Occipital lobe (tissue), 2 donors: ENCODE results near the gene FBXO38. TPM values are rescaled to one million over a fixed set of nuclear protein-coding genes. Genes with fewer than 3 reads are reported as not detected.
A peak's percentile ranks its signal among the peaks of the same experiment; 100 is the strongest.

Experiments
- DNase-seq: peaks from one replicate; lab custom pipeline; 2025; lab: John Stamatoyannopoulos, UW
- total RNA-seq: library from RNA; depleted of rRNA; stranded (reverse); fragments of >200 nt; gene quantifications from one replicate; pipeline ENCODE4 v1.2.3, GENCODE V29; 2014

Gene FBXO38
- total RNA-seq, 1 donor from 2014 or later: 77.5 TPM

- no peak for DNase-seq
These were observed 797 bp upstream of the FBXO38 start for GRCh38 chr5:148382961-148383360.

- DNase-seq: no peak
These were observed 601 bp downstream of the FBXO38 start for GRCh38 chr5:148384380-148384737.

- DNase-seq: no peak
These were observed 1.3 kb downstream of the FBXO38 start for GRCh38 chr5:148385094-148385493.

GRCh38 chr5:148386041-148386440 lies 2.3 kb downstream of the FBXO38 start:
- DNase-seq: no peak

DNA sequence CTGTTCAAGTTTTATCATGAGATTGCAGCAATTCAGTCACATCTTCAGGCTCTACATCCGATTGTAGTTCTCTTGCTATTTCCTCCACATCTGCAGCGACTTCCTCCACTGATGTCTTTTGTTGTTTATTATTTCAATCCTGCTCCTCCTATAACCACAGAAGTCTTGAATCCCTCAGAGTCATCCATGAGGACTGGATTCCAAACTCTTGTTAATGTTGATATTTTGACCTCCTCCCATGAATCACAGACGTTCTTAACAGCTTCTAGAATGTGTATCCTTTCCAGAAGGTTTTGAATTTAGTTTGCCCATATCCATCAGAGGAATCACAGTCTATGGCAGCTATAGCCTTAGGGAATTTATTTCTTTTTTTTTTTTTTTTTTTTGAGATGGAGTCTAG lies 3.6 kb downstream of the FBXO38 start:
- no peak for DNase-seq

- no peak for DNase-seq
These were observed 4.9 kb downstream of the FBXO38 start for GRCh38 chr5:148388696-148389095.

GRCh38 chr5:148390914-148391313 lies 7.2 kb downstream of the FBXO38 start:
- no peak for DNase-seq

GRCh38 chr5:148391422-148391821 lies 7.7 kb downstream of the FBXO38 start:
- DNase-seq: no peak

DNA sequence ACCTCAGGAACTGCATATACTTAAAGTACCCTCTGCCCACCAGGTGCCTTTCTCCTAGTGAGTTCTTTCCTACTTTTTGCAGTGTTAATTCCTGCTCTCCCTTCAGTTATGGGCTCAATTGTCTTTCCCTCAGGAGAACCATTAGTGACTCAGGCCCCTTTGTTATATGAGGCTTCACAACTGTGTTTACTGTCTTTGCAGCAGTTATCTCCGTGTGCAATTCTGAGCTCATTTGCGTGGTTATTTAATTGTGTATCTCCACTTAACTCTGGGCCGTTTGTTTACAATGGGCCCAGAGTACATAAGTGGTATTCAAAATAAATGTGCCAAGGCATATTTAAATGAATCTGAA lies 9.6 kb downstream of the FBXO38 start:
- no peak for DNase-seq

DNA sequence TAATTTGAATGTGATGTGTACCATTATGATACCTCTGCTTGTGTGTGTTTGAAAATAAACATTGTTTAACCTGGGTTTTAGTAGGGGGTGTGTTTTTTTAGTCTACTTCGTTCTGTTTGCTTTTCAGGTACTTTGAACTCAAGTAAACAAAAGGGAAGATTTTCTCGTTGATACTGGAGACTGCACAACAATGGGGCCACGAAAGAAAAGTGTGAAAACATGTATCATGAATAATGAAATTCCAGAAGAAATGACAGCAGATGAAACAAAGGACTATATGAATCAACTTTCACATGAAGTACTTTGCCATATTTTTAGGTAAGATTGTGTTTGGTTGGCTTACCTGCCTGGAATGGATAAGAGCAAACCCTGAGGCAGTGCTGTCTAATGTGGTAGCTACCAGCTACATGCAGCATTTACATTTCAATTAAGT lies 10.8 kb downstream of the FBXO38 start:
- DNase-seq: no peak

- no peak for DNase-seq
These were observed 11.3 kb downstream of the FBXO38 start for GRCh38 chr5:148395031-148395430.

- DNase-seq: no peak
These were observed 14.3 kb downstream of the FBXO38 start for GRCh38 chr5:148397968-148398595.

DNA sequence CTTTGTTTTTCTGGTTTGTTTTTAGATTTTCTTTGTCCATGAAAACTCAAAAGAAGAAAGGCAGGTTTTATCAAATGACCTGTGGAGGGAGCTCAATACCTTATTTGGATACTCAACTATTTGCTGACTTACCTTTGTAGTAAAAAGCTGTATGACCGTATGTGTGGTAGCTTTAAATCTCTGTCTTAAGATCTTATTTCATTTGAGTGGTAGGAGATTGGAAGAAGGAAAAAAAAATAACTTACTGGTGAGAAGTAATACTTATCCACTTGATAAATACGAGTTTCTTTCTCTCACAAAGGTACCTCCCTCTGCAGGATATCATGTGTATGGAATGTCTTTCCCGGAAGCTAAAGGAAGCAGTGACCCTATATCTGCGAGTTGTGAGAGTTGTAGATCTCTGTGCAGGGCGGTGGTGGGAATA lies 15.0 kb downstream of the FBXO38 start:
- DNase-seq: no peak

DNA sequence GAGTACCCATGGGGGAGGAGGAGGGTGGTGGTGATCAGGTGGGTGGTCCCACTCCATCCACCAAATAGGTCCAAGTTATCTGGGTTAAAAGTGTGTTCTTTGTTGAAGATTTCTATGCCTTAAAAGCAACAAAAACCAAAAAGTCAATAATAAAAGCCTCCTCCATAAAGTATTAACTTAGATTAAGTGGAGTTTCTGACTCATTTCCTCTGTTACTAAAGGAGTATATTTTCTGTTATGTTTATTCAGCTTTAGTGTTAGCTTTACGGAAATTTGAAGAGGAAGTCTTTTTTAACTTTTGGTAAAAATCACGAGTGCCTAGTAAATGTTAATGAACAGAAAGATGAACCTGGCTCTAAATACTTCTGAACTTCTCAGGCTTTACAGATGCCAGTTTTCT lies 17.8 kb downstream of the FBXO38 start:
- no peak for DNase-seq

DNA sequence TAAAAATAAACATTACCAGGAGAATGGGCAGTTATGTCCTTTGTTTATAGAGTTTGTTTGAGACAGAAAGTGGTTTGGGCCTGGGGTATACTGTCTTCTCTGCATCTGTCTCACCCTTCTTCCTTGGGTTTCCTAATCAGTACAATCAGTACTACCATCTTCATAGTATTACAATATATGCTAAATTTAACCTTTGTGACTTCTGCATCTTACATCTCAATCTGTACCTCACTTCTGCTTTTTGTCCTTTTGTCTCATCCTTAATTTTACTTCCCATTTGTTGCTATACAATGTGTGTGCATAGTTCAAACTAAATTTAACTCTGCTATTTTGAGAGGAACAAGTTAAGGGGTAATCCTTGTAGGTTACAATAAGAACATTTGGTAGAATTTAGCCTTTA lies 19.6 kb downstream of the FBXO38 start:
- DNase-seq: no peak

DNA sequence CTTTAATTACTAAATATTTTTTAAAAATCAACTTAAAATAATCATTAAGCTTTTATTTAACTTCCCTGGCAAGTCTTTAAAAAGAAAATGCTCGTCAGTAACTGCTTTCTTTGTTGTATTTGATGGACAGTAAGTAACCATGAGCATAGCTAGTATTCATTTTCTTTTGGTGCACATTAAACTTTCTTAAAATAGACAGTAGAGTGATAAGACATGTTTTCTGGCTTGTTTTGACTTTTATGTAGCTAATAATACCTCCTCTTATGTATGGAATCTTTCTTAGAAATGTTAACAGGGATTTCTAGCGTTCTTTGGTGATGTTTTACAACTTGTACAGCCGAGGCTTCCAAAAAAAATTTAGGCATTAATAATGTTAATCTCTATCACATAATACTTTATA lies 22.6 kb downstream of the FBXO38 start:
- no peak for DNase-seq

GRCh38 chr5:148408092-148408491 lies 24.3 kb downstream of the FBXO38 start:
- no peak for DNase-seq

GRCh38 chr5:148412124-148412523 lies 28.4 kb downstream of the FBXO38 start:
- DNase-seq: no peak

- no peak for DNase-seq
These were observed 31.1 kb downstream of the FBXO38 start for GRCh38 chr5:148414833-148415232.

GRCh38 chr5:148416416-148416815 lies 32.7 kb downstream of the FBXO38 start:
- DNase-seq: no peak

DNA sequence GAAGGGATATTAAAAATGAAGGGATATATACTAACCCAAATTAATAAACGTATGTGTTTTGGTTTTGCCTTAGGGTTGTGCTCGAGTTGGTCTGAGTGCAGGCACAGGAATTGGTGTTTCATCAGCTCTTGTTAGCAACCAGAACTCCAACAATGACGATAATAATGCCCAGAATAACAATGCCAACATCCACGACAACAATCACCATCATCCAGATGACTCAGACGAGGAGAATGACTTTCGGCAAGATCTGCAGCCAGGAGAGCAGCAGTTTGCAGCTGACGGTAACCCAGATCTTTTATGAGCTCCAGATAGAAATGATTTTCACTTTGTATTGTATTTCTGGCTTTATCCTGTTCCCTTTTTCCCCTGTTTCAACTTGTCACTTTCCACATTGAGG lies 33.2 kb downstream of the FBXO38 start:
- DNase-seq: peak; percentile 9

DNA sequence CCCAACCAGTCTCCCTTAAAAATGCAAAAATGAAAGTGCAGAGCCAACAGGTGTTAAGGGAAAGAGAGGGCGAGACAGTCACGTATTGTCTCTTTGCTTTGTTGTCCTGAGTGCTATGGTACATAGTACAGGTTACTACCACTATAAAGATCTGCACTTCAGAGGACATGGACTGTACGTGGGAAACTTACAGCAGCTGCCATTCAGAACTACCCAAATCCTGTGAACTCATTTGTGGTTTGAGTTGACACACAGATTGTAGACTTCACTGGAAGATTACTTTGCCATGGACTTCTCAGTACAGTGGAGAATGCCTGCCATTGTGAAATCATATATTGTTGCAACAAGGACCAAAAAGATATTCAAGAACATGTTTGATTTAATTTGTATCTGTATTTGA lies 34.8 kb downstream of the FBXO38 start:
- no peak for DNase-seq

GRCh38 chr5:148421661-148422060 lies 37.9 kb downstream of the FBXO38 start:
- no peak for DNase-seq

GRCh38 chr5:148425808-148426207 lies 42.0 kb downstream of the FBXO38 start:
- no peak for DNase-seq
